ENCODE results near the gene CACNA2D3. TPM values are rescaled to one million over a fixed set of nuclear protein-coding genes. Genes with fewer than 3 reads are reported as not detected.

The CACNA2D3 gene
- total RNA-seq, 1 donor from 2014 or later = not detected

- DNase-seq (ENCODE audit: low spot score) = no peak
- Mint-ChIP-seq H3K27me3 (ENCODE audit: low read depth) (no peaks in the 10 kb centered on the region), H3K27ac (ENCODE audit: unreplicated experiment) (no peak overlapping the region), H3K9me3 (ENCODE audit: low read depth) (peaks cover 1% of the 10 kb centered on the region), H3K4me3 (ENCODE audit: unreplicated experiment) (no peak overlapping the region), H3K36me3 (ENCODE audit: low read depth) (no peaks in the 10 kb centered on the region), H3K4me1 (ENCODE audit: low read depth) (no peaks in the 10 kb centered on the region)
- no peak for TF ChIP-seq CTCF (IDR thresholded peaks at IDR 0.05)
Observed at GRCh38 chr3:54321520-54321919, 199.2 kb downstream of the CACNA2D3 start.

GRCh38 chr3:54322354-54322753 is 200.0 kb downstream of the CACNA2D3 start:
- Mint-ChIP-seq H3K4me3 (ENCODE audit: unreplicated experiment) (no peak overlapping the region), H3K4me1 (ENCODE audit: low read depth) (no peaks in the 10 kb centered on the region), H3K9me3 (ENCODE audit: low read depth) (no peaks in the 10 kb centered on the region), H3K27ac (ENCODE audit: unreplicated experiment) (no peak overlapping the region), H3K27me3 (ENCODE audit: low read depth) (no peaks in the 10 kb centered on the region), H3K36me3 (ENCODE audit: low read depth) (no peaks in the 10 kb centered on the region)
- TF ChIP-seq CTCF (IDR thresholded peaks at IDR 0.05) = no peak
- no peak for DNase-seq (ENCODE audit: low spot score)

GRCh38 chr3:54324103-54324502 is 201.8 kb downstream of the CACNA2D3 start:
- H3K4me3 Mint-ChIP-seq (ENCODE audit: unreplicated experiment) = no peak overlapping the region
- no peak for TF ChIP-seq CTCF (IDR thresholded peaks at IDR 0.05)
- H3K9me3 Mint-ChIP-seq (ENCODE audit: low read depth) = no peaks in the 10 kb centered on the region
- H3K27me3 Mint-ChIP-seq (ENCODE audit: low read depth) = no peaks in the 10 kb centered on the region
- DNase-seq (ENCODE audit: low spot score) = no peak
- no peaks in the 10 kb centered on the region for H3K4me1 Mint-ChIP-seq (ENCODE audit: low read depth)
- no peaks in the 10 kb centered on the region for H3K36me3 Mint-ChIP-seq (ENCODE audit: low read depth)
- H3K27ac Mint-ChIP-seq (ENCODE audit: unreplicated experiment) = no peak overlapping the region

GRCh38 chr3:54326951-54327350 is 204.6 kb downstream of the CACNA2D3 start:
- no peaks in the 10 kb centered on the region for H3K9me3 Mint-ChIP-seq (ENCODE audit: low read depth)
- no peak overlapping the region for H3K27ac Mint-ChIP-seq (ENCODE audit: unreplicated experiment)

GRCh38 chr3:54331341-54331740 is 209.0 kb downstream of the CACNA2D3 start:
- Mint-ChIP-seq H3K9me3 (ENCODE audit: low read depth) (no peaks in the 10 kb centered on the region), H3K27ac (ENCODE audit: unreplicated experiment) (no peak overlapping the region), H3K36me3 (ENCODE audit: low read depth) (no peaks in the 10 kb centered on the region), H3K4me3 (ENCODE audit: unreplicated experiment) (no peak overlapping the region), H3K4me1 (ENCODE audit: low read depth) (no peaks in the 10 kb centered on the region), H3K27me3 (ENCODE audit: low read depth) (peaks cover 2% of the 10 kb centered on the region)
- no peak for DNase-seq (ENCODE audit: low spot score)
- no peak for TF ChIP-seq CTCF (IDR thresholded peaks at IDR 0.05)

More at GRCh38 chr3:54326951-54327350, 204.6 kb downstream of the CACNA2D3 start:
- DNase-seq (ENCODE audit: low spot score) = no peak
- TF ChIP-seq CTCF (IDR thresholded peaks at IDR 0.05) = no peak
- no peaks in the 10 kb centered on the region for H3K4me1 Mint-ChIP-seq (ENCODE audit: low read depth)
- H3K36me3 Mint-ChIP-seq (ENCODE audit: low read depth) = no peaks in the 10 kb centered on the region
- peaks cover 2% of the 10 kb centered on the region for H3K27me3 Mint-ChIP-seq (ENCODE audit: low read depth)
- H3K4me3 Mint-ChIP-seq (ENCODE audit: unreplicated experiment) = no peak overlapping the region

Data from chondrocyte (in vitro differentiated cells).